CD4-positive, alpha-beta T cell treated with Interleukin-10 for 1 hour (primary cell): ENCODE measurements around the gene VTI1A.

Source experiments
- DNase-seq: peaks from one replicate; pipeline ENCODE4 v3.0.0-alpha.2; 2020

The VTI1A gene

DNA sequence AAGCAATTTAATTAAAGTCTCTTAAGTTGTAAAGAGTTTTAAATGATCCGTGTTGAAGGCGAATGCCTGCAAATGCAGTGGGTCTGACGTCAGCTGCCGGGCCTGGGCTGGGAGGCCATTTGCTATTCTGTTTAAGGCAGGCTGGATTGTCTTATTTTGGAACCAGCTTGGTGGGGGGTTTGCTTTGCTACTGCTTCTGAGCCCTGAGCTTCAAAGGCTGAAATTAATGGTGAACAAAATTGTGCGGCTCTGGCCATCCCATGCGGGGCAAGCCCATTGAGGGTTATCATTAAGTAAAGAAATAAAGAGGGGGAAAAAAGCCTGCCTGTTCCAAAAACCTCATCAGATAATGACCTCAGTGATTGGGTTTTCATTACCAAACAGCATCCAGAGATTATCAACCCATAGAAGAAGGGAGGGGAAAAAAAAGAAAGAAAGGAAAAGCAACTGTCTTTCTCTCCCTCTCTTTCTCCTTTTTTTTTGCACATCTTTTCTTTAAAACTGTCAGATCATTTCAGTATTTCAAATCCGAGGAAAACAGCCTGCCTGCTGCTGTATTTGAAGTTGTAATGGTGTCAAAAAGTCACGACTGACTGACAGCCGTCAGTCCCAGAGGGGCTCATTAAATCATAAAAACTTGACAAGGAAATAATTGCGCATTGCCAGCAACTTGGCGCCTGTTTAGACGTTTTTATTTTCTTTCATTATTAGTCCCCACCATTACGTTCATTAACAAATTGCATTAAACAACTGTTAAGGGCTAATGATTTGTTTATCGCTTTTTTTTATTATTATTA is 371.2 kb downstream of the VTI1A start:
- DNase-seq, result no peak

GRCh38 chr10:112819231-112819630 is 372.2 kb downstream of the VTI1A start:
- no peak for DNase-seq

- DNase-seq, result no peak
These were observed 373.3 kb downstream of the VTI1A start for GRCh38 chr10:112820320-112820719.

GRCh38 chr10:112821038-112821437 is 374.0 kb downstream of the VTI1A start:
- no peak for DNase-seq

- no peak for DNase-seq
These were observed 374.6 kb downstream of the VTI1A start for GRCh38 chr10:112821663-112822062.

- DNase-seq, result no peak
These were observed 376.0 kb downstream of the VTI1A start for GRCh38 chr10:112823007-112823406.

DNA sequence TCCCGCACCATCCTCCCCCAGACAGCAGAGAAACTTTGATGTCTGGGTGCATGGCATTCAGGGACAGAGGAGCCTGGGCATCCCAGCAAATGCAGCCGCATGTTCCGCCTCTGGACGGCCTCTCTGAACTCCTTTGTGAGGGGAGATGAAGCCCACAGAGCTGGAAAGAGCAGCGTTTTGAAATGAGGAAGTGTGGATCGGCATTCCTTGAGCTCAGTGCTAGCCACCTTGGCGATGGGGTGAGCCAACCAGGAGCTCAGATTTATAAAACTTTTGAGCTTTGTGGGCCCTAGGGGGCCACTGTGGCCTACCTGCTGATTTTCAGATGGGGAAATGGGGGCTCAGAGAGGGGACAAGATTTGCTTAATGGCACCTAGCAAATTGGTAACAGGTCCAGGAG is 376.6 kb downstream of the VTI1A start:
- no peak for DNase-seq

GRCh38 chr10:112826018-112826697 is 379.1 kb downstream of the VTI1A start:
- no peak for DNase-seq

- no peak for DNase-seq
These were observed 380.1 kb downstream of the VTI1A start for GRCh38 chr10:112827086-112827485.

DNA sequence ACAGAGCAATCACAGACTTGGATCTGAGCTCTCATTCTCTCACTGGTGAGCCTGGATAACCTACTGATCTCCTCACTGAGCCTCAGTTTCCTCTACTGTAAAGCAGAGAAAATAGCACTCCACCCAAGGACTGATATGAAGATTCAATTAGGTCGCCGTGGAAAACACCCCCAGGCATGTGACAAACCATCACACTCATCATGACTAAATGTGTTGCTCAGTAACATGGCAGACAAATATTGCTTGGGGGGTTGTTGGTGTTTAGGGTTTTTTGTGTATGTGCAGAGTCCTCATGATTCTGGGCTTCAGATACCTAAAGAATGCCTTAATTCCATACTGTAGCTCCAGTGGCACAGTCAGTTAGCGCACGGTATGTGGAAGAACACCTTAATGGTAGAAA is 380.9 kb downstream of the VTI1A start:
- DNase-seq, result no peak

DNA sequence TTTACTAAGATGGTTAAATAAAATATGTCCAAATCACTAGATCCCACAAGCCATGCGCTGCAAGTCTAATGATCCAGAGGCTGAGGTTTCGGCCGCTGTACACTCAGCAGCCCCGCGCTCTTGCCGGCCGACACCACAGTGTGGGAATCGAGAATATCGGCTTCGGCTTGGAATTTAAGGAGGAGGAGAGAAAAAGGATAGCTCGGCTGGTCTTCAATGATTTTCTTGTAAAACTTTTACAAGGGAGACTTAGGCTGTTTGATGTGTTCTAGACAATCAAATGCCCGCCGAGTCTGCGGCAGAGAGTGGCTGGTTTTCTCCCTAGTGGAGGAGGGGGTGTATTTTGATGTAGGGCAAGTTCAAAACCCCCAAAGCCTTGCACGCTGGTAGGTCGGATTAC is 384.8 kb downstream of the VTI1A start:
- DNase-seq, result no peak

- DNase-seq, result no peak
These were observed 385.4 kb downstream of the VTI1A start for GRCh38 chr10:112832361-112832878.

GRCh38 chr10:112832959-112833358 is 385.9 kb downstream of the VTI1A start:
- DNase-seq, result no peak

GRCh38 chr10:112834751-112835181 is 387.8 kb downstream of the VTI1A start:
- no peak for DNase-seq

DNA sequence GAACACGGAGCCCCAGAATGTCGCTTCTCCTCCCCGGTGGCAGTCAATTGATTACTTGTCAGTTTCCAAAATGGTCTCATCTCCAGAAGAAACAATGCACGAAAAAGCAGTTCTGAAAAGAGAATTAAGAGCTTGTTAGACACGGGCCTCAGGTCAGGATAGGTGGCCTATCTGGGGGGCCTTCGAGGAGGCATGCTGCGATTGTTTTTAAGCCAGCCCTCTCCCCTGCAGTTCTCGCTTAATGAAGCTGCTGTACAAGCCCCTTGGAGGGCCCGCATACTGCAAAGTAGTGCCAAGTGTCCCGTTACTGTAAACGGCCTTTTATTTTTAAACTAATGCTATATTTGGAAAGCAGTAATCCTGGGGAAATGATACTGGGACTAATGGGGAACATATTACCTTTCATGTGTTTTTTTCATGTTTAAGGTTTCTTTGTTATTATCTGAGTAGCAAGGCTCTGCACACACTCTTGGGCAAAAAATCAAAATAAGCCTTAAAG is 388.3 kb downstream of the VTI1A start:
- no peak for DNase-seq

GRCh38 chr10:112835944-112836451 is 389.0 kb downstream of the VTI1A start:
- no peak for DNase-seq

GRCh38 chr10:112838784-112839481 is 391.9 kb downstream of the VTI1A start:
- no peak for DNase-seq

DNA sequence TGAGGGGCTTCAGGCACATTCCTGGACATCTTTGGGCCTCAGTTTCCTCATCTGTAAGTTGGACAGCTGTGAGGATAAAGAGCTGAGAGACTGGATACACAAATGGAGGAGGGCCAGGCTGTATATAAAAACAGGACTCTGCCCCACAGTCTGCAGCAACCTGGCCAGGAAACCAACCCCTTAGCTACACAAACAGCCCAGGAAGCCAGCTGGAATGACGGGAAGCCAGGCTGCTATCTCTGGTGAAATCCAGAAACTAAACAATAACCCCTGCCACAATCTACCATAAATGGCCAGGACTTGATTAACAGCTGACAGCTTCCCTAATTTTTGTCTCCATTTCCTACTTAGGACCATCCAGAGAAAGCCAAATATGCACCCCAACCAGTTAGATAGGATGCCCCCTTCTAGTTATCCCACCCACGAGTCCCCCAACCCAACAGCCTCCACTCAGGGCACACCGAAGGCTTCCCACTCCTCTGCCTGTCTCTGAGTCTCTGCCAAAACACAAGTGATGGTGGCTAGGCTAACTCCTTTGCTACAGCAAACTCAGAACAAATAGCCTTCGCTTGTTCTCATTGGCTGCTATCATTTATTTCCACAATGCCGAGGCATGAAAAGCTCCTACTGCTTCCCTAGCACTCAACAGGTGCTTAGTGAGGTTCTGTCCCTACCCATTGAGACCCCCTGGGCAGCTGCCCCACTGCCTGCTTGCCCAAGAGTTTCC is 393.1 kb downstream of the VTI1A start:
- DNase-seq, result no peak

DNA sequence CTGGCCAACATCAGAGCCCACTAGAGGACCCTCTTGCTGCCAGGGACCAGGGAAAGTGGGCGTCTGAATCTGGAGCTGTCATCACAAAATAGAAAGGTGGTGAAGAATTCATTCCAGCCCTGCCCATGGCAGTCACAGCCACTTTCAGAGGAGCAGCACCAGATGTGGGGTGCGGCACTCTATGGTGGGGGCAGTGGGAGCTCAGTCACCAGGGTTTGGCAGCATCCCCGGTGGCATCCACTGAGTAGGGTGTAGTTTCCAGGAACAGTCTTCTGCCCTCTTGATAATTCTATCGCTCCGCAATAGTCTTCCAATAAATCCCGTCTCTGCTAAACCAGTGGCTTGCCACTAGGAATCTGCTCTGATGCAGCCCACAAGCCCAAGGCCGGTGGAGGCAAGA is 394.5 kb downstream of the VTI1A start:
- no peak for DNase-seq

DNA sequence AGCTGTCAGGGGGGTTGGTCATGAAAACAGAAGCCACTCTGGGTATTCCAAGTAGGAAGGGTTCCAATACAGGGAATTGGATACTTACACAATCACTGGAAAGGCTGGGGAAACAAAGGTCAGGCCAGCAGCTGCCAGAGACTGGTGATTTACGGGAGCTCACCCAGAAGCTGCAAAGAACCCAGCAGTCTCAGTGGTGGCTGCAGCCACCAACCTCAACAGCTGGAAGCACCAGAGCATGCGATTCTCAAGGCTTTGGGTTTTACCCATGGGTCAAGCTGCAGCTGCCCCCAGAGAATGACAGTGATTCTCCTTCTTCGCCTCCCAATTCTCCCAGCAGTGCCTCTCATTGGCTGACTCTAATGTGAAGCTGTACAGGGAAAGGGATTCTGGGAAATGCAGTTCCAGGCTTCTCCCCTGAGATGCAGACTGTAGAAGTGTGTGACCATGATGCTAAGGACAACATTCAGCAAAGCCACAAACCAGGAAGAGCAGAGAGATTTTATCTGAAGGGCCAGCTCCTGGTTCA is 395.9 kb downstream of the VTI1A start:
- DNase-seq, result no peak

DNA sequence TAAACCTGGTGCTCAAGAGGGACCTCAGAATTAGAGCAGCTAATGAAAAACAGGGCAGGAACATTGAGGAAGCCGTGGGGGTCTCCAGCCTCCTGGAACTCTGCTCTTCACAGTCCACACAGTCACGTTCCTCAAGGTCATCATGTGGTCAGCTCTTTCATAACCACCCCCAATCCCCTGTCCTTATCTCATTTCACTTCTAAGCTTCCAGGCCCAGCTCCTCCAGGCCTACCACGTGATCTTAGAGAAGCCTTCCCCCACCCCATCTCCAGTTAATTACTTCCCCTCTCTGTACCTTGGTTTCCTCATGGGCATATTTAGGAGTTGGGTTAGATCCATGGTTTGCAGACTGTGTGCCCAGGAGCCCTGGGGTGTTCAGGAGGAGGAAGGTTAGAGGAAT is 396.6 kb downstream of the VTI1A start:
- no peak for DNase-seq
